HG03342 (cell line): Measurements from ENCODE around the gene PPP2R5B.

Experiments used
- ATAC-seq: cut with Tn5 transposase; IDR thresholded peaks from one replicate; pipeline ENCODE4 v1.9.1; 2021; ENCODE audit warnings: mild to moderate bottlenecking, moderate library complexity; ENCODE audit not compliant: unreplicated experiment

Gene PPP2R5B

DNA sequence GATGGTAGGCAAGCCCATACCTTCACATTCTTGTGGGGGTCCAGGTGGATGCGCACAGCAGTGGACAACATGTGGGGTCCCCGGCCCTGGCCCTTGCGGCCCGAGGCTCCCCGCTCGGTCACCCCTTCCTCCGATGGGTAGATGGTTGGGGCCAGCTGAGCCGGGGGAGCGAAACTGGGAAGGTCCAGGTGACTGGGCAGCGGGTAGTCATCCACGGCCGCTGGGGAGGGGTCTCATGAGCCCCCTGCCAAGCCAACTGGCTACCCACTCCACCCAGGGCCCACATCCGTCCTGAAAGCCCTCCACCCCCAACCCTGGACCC lies 18.2 kb upstream of the PPP2R5B start:
- ATAC-seq: no peak

DNA sequence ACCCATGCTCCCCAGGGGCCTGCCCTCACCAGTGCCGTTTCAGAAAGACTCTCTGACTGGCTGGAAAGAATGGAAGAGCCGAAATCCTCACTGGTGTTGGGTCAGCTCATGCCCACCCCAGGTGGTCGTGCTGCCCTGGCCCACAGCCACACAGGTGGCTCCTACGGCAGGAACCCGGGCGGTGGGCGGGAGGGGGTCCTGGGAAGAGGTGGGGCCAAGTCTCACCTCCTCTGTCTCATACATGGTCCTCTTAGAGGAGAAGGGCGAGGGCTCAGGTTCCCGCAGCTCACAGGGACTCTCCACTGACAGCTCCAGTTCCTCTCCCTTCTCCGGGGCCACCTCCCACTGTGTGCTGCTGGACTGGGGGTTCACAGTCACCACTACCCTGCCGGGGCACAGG lies 15.7 kb upstream of the PPP2R5B start:
- ATAC-seq: no peak

DNA sequence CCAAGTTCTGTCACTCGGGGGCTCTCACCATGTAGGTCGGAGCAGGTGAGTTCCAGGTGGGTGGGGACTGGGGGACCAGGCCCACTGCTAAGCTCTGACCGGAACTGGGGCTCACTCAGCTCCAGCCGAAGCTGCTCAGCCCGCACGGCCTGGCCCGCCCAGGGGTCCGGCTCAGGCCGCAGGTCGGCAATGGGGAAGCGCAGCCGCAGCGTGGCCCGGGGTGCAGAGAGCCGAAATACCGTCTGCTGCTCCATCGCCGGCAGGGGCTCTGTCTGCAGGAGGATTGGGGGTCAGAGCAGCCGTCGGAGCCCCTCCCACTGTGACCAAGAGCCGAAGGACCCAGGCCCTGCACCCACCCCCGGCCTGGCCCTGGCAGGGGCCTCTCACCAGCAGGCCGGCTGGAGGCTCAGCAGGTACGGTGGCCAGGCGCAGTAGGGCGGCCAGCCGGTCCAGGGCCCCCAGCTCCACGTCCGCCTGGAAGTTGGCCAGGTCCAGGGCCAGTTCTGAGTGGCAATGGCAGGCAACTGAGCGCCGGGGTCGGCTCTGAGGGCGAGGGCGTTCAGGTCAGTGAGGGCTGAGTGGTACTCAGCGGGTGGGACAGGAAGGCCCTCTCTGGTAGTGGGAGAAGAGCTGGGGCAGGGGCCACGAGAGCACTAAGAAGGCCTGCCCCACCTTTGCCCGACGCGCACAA lies 14.7 kb upstream of the PPP2R5B start:
- no peak for ATAC-seq

DNA sequence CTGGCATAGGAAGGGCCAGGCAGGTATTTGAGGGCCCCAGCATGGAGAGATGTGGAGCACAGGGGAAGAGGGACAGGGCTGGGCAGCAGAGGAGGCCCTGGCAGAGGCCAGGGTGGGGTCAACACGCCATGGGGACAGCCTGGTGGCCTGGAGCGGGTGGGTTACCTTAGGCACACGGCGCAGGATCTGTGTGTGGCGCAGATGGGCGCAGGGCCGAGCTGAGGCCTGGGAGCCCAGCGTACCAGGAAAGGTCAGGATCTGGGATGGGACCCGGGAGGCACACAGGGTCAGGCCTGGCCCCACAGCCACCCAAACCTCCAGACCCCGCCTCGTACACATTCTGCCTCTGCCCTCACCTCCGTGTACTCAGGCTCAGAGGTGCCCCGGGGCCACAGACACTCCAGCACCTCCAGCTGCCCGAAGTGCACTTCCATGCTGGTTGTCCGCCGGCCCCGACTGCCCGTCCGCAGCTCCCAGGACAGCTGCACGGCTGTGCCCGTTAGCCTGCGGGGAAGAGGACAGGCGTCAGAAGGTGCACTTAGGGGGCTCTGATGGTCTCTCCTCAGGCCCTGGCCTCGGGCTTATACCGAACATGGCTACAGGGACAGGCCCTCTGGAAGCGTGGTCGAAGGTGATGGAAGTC lies 13.9 kb upstream of the PPP2R5B start:
- no peak for ATAC-seq

DNA sequence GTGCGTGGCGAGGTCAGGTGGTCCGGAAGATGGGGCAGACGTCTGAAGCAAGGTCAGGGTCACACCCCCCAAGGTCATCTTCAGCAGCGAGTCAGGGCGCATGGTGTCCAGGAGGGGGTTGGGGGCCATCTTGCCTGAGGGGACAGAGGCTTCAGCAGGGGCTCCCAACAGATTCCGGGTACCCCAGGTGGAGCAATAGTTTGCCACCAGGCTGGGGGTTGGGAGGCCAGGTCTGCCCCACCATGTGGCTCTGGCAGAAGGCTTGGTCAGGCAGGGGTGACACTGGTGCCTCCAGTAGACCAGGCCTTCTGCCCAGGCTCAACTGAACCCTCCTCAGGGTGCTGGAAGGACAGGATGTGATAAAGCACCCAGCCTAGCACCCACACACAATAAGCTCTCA lies 13.3 kb upstream of the PPP2R5B start:
- no peak for ATAC-seq

DNA sequence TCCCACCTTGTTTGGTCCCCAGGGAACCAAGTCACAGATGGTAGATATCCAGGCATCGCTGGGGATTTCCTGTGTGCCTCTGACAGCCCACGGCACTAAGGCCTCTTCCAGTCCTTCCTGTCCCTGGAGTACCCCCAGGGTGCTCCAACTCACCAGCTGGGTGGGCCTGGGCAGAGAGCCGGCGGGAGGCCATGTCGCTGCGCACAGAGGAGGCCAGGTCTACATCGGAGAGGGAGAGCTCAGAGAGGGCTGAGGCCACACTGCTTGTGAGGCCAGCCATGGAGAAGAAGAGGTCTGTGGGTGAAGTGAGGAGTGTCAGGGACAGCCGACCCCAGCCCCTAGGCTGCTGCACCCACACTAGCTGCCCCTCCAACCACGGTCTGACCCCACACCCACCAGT lies 12.8 kb upstream of the PPP2R5B start:
- ATAC-seq: no peak

DNA sequence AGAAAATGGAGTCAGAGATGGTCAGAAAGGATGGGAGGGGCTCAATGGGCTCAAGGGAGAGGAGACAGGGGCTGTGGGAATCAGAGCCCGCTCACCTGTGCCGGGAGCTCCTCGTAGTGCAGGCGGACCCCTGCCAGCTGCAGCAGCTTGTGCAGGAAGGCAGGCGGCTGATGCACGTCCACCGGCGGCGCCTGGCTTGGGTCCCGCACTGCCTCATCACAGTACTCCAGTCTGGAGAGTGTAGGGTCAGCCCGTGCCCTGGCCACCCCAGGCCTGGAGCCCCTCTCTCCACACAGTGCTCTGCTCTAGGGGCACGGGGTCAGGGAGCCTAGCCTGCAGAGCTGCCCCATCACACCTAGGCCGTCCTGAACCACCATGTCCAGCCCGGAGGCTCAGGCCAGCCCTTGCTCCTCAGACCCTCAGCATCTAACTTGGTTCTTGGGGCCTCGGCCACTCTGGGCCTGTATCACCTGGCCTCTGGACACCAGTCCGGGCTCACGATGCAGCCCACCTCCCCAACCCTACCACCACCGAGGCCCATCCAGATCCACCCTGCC lies 11.2 kb upstream of the PPP2R5B start:
- ATAC-seq: no peak

DNA sequence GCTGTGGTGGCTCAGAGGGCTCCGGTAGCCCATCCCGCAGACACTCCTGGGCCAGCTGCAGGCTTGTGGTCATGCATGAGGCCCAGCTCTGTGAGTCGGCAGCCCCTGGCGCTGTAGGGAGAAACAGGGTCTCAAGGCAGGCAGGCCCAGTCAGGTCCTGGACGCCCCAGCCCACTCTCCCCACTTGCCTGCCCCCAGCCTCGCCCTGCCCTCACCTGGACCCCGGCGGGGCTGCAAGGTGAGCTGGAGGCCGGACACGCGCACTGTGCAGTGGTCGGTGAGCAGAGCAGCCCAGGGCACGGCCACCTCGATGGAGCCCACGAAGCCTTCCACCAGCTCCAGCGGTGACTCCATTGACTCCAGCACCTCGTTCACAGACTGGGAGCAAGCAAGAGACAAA lies 10.4 kb upstream of the PPP2R5B start:
- ATAC-seq: no peak

DNA sequence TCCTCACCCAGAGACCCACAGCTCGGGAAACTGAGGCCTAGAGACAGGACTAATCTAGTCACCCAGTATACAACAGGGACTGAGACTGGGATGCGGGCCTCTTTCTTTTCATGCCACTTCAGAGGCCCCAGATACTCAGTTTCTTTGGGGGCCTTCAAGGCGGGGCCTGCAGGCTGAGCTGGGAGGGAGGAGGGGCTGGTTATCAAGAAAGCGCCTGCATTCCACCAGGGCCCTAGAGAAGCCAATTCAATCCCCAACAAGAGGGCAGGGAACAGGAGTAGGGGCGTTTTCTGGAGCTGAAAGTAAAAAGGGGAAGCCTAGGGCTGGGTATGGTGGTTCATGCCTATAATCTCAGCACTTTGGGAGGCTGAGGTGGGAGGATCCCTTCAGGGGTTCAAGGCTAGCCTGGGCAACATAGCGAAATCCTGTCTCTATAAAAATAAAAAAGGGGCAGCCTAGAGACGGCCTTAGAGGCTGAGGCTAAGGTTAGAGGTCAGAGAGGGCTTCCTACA lies 9.1 kb upstream of the PPP2R5B start:
- no peak for ATAC-seq

DNA sequence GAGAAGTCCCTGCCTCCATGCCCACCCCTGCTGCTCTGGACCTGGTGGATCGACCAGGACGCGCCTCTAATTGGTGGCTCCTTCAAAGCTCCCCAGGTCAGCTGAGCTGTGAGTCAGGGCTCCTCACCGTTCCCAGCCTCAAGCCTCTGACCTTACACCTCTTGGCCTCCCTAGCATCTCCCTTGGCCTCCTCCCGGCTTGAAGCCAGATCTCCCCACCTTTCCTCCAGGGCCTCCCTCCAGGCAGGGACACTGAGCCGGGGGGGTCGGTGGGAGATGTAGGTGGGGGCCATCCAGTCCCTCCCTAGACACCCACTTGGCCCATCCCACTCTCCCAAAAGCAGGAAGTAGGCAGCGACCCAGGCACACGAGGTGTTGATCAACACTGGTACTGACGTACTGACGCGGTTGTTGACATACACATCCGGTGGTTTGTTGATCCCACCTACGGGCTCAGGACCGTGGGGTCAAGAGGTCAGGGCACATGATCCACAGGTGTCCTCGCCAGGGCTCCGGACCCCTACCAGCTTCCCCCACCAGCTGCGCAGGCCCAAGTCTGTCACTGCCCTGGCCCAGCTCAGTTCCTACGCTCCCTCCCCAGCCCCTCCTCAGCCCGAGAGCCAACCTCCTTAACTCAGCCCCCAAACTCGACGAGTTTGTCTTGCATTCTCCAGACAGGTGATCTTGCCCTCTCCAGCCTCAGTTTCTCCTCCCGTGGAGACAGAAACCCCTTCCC lies 8.3 kb upstream of the PPP2R5B start:
- no peak for ATAC-seq

DNA sequence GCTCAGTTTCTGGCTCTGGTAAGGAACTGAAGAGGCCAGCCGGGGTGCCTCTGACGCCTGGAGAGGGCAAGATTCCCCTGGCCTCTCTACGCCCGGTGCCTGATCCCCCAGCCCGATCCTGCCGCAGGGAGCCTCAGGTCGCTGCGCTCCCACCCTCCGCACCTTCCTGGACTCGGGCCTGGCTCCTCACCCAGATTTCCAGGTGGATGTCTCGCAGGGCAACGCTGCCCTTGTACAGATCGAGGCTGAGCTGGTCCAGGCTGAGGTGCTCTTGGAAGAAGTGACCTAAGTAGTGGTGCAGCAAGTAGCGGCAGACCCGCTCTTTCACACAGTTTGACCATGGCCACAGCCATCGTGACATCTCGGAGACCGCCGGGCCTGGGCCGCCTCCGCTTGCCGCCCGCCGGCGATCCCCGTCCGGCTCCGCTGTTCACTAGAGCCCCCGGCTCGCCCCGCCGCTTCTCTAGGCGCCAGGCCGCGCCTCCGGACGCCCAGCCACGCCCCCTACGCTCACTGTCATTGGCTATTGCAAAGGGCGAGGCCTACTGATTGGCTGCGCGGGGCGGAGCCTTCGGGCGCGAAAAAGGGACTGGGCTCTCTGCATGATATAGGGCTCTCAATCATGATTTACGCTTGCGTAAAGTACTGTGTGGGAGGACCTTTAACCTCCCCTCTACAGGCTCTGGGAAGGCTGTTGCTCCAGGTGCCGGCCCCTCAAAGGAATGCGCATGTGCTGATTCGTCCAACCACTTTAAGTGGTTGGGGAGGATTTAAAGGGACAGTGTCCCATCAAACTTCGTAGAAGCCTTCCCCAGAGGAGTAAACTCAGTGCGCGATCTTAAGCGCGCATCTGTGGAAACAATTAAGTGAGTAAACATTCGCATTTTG lies 7.5 kb upstream of the PPP2R5B start, which contains the start of gene ATG2A:
TSS of gene ATG2A (minus strand) at position 435 of the 888 bp plus-strand sequence. CDS start at position 361, 74 bp downstream.
- ATAC-seq: peak; percentile 93

DNA sequence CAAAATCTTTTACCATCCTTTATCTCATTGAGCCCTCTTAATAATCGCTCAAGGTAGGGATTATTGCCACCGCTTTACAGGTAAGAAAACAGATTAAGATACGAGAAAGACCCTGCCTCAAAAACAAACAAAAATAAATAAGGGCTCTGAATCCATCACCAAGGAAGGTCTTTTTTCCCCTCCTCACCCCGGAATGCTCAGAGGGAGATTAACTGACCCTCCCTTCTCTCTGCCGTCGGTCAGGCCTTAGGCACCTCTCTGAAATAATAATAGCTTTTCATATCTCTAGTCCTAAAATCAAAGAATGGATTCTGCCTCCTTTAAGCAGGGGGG lies 6.9 kb upstream of the PPP2R5B start:
- no peak for ATAC-seq

DNA sequence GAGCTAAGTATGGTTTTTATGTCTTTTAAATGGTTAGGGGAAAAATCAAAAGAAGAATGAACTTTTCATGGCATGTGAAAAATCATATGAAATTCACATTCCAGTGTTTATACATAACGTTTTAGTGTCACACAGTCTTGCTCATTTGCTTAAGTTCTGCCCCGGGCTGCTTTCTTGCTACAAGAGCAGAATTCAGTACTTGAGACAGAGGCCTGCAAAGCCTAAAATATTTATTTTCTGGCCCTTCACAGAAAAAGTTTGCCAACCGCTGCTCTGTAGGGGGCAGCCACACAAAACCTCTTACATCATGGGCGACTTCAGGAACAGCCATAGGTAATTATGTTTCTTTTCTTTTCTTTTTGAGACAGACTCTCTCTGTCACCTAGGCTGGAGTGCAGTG lies 6.5 kb upstream of the PPP2R5B start:
- ATAC-seq: no peak

DNA sequence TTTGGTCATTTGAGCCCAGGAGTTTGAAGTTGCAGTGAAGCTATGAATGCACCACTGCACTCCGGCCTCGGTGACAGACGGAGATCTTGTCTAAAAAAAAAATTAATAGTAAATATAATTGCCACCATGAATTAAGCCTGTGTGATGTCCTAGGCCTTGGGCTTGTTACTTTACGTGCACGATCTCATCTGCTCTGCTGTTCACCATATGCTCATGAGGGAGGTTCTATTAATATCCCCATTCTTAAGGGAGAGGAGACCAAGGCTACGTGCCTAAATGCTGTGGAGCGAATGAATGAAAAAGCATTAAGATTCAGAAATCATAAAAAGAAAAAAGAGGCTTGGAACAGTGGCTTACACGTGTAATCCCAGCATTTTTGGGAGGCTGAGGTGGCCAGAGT lies 4.9 kb upstream of the PPP2R5B start:
- no peak for ATAC-seq

DNA sequence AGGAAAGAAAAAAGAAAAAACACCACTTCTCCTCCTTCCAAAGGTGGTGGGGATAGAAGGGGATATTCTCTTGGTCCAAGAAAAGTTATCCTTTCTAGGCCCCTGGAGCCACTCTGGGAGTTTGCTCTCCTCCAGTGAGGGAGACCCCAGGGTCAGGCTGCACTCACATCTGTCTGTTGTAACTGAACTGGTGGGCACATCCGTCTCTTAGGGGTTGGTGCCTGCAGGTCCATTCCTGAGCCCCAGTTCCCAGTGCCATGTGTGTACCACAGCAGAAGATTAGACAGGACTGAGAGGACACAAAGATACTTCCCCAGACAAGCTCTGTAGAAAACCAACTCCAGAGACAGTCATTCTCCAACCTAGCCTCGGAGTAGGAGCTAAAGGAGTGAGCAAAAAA lies 4.4 kb upstream of the PPP2R5B start:
- no peak for ATAC-seq

DNA sequence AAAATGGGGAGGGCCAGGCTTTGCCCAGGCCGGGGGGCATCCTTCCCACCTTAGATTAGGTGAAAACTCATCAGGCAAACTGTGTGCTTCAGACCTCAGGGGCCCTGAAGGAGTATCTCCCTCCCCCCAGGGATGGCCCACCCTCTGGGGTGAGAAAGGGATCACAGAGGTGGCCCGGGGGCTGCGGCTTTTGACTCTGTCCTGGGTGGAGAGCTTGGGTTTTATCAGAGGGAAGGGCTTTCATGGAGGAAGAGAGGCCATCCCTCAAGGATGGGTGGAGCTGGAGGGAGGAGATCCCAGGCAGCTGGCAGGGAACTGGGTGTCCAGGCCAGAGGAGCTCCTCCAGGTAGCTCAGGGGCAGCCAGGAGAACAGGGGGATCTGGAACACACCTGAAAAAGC lies 3.1 kb upstream of the PPP2R5B start:
- no peak for ATAC-seq

DNA sequence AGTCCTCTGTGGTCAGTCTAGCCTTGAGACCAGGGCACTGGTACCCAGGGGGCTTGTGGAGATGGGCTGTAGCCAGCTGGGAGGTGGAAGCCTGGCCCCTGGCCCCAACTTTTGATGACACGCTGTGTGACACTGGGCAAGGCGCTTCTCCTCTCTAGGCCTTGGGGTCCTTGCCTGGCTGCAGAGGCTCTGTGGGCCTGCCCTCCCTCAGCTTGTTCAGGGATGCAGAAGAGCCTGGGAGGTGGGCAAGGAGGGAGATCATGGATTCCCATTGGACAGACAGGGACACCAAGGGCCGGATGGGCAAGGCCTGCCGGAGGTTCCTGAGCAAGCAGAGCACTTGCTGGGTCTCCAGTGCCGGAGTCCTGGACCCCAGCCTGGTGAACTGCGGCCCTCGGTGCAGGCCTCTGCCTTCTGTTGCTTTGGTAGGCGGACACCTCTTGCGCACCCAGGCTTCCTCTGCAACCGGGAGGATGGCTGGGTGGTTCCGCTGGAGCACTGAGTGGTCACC lies 1.3 kb upstream of the PPP2R5B start:
- no peak for ATAC-seq

DNA sequence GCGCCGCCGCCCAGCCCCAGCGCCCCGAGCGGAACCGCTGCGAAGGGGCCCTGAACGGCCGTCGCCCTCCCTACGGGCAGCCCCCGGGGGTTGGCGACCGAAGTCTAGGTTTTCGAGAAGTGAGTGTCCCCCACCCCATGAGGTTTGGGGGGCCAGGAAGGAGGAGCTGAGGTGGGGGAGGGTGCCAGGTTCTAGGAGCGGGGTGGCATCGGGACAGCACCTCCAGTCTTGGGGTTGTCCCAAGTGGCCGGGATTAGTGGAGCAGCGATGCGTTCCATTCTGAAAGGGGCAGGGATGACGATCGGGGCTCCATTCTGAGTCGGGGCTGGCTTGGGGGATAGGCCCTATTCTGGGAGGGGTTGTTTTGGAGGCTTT lies 408 bp downstream of the PPP2R5B start:
- ATAC-seq: no peak

DNA sequence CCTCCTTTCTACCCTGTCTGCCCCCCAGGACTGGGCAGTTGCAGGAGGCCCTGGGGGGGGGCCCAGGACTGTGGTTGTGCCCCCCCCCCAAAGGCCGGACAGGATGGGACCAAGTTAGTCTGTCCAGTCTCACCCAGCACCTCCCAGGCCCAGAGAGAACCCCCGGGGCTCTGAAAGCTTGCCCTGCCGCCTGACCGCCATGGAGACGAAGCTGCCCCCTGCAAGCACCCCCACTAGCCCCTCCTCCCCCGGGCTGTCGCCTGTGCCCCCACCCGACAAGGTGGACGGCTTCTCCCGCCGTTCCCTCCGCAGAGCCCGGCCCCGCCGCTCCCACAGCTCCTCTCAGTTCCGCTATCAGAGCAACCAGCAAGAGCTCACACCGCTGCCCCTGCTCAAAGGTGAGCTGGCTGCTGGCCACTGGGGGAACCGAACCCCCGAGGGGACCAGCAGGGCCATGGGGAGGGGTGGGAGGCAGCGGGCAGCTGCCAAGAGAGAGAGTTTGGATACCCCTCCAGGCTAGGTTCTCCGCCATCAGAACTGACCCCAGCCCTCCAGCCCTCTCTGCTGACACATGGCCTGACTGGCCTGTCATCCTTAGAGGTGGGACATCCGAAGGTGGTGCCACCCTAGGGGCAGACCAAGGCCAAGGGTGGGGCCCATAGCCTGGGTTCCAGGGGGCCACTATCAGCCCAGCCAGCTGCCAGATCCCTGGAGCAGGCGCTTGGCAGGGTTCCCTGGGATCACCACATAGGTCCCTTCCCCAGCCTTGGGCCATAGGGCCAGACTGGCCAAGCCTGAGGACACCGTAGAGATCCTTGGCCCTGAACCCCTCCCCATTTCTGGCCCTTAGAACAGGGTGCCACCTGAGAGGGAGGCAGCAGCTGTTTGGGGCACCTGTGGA lies 1.3 kb downstream of the PPP2R5B start:
- ATAC-seq: no peak

DNA sequence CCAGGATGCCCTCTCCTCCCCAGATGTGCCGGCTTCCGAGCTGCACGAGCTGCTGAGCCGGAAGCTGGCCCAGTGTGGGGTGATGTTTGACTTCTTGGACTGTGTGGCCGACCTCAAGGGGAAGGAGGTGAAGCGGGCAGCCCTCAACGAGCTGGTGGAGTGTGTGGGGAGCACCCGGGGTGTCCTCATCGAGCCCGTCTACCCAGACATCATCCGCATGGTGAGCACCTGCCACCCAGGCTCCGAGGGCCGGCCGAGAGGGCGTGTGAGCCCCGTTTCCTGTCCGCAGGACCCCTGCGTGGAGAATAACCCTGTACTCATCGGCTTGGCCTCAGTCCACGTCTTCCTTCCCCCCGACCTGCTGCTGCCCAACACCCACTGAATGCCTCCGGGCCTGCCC lies 2.2 kb downstream of the PPP2R5B start:
- ATAC-seq: no peak
